ENCODE results near the gene ZNF627. TPM values are rescaled to one million over a fixed set of nuclear protein-coding genes. Genes with fewer than 3 reads are reported as not detected.
"Not testable (repeated sequence)": the region's sequence is repeated elsewhere in the genome, so short reads cannot be mapped to it uniquely, and the experiment has no call there.

The ZNF627 gene
- total and polyA plus RNA-seq, 2 donors, result 10.9 to 48.2 TPM

DNA sequence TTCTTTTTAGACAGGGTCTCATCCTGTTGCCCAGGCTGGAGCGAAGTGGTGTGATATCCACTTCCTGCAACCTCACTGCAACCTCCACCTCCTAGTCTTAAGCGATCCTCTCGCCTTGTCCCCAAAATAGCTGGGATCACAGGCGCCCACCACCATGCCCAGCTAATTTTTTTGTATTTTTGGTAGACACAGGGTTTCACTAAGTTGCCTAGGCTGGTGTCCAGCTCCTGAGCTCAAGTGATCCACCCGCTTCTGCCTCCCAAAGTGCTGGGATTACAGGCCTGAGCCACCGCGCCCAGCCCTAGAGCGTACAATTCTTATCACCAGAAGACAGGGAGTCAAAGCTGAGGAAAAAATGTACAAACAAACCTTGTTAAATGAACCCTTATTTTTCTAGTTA is 33.8 kb upstream of the ZNF627 start:
- H3K4me1 ChIP-seq (ENCODE audit: insufficient read depth), result no peaks in the 10 kb centered on the region
- no peak overlapping the region for H3K4me3 ChIP-seq (ENCODE audit: low read depth, low read length)
- no peak for DNase-seq (ENCODE audit: extremely low spot score)
- no peaks in the 10 kb centered on the region for H3K36me3 ChIP-seq (ENCODE audit: insufficient read depth)
- no peak overlapping the region for H3K27ac ChIP-seq (ENCODE audit: low read depth)
- 86% methylated on average over 8 of the region's 8 CpGs for WGBS

DNA sequence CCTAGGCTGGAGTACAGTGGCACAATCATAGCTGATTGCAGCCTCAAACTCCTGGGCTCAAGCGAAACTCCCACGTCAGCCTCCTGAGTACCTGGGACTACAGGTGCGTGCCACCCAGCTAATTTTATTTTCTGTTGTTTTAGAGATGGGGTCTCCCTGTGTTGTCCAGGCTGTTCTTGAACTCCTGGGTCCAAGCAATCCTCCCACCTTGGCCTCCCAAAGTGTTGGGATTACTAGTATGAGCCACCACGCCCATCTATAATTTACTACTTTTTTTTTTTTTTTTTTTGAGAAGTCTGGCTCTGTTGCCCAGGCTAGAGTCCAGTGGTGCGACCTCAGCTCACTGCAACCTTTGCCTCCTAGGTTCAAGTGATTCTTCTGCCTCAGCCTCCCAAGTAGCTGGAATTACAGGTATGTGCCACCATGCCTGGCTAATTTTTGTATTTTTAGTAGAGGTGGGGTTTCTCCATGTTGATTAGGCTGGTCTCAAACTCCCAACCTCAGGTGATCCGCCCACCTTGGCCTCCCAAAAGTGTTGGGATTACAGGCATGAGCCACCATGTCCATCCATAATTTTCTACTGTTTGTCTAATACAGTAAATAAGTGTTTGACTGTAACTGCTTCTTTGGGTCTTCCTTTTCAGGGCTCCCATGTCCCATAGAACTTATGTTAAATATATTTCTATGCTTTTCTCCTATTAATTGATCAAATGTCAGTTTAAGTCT is 33.0 kb upstream of the ZNF627 start:
- not testable (repeated sequence) for H3K4me1 ChIP-seq (ENCODE audit: insufficient read depth); H3K4me3 ChIP-seq (ENCODE audit: low read depth, low read length); H3K27ac ChIP-seq (ENCODE audit: low read depth); DNase-seq (ENCODE audit: extremely low spot score); H3K36me3 ChIP-seq (ENCODE audit: insufficient read depth)
- WGBS, result 93% methylated on average over 6 of the region's 6 CpGs

DNA sequence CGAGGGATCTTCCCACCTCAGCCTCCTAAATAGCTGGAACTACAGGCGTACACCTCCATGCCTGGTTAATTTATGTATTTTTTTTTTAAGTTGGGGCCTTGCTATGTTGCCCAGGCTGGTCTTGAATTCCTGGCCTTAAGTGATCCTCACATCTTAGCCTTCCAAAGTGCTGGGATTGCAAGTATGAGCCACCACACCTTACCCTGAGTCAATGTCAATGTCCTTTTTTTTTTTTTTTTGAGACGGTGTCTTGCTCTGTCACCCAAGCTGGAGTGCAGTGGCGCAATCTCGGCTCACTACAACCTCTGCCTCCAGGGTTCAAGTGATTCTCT is 31.7 kb upstream of the ZNF627 start:
- H3K27ac ChIP-seq (ENCODE audit: low read depth); DNase-seq (ENCODE audit: extremely low spot score); H3K36me3 ChIP-seq (ENCODE audit: insufficient read depth); H3K4me3 ChIP-seq (ENCODE audit: low read depth, low read length); H3K4me1 ChIP-seq (ENCODE audit: insufficient read depth): not testable (repeated sequence)
- WGBS, result 89% methylated on average over 5 of the region's 5 CpGs

DNA sequence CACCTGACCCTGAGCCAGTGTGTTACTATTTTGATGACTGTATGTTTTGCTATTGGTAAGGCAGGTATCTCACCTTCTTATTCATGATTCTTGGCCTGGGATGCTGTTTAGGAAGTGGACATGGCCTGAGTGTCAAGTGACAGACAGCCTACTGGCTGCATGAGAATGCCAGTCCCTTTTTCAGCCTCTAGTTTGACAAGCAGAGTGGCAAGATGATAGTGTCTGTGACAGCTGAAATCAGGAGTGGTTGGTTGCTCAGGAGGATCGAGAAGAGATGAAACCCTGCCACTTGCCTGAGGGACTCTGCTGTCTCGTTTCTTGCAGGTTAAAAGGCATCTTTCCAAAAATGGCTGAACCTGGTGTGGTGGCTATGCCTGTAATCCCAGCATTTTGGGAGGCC is 31.1 kb upstream of the ZNF627 start:
- WGBS, result 83% methylated on average over 2 of the region's 2 CpGs
- no peak for DNase-seq (ENCODE audit: extremely low spot score)
- H3K4me3 ChIP-seq (ENCODE audit: low read depth, low read length), result no peak overlapping the region
- no peaks in the 10 kb centered on the region for H3K4me1 ChIP-seq (ENCODE audit: insufficient read depth)
- H3K36me3 ChIP-seq (ENCODE audit: insufficient read depth), result no peaks in the 10 kb centered on the region
- no peak overlapping the region for H3K27ac ChIP-seq (ENCODE audit: low read depth)

DNA sequence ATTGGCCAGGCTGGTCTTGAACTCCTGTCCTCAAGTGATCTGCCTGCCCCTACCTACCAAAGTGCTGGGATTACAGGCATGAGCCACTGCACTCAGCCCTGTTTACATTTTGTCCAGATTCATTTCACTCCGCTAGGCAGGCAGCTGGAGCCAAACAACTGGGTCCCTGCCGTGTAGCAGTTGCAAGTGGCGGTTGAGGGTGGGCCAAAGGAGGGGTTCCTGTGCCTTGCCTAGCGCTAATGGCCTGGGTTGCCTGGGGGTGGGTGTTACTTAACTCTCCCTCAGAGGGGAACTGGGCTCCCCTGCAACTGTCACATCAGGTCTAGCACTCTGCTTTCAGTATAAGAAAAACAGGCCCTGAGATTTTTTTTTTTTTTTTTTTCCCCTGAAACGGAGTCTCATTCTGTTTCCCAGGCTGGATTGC is 27.2 kb upstream of the ZNF627 start:
- Histone ChIP-seq H3K27ac (ENCODE audit: low read depth) (no peak overlapping the region), H3K4me3 (ENCODE audit: low read depth, low read length) (no peak overlapping the region), H3K36me3 (ENCODE audit: insufficient read depth) (no peaks in the 10 kb centered on the region), H3K4me1 (ENCODE audit: insufficient read depth) (no peaks in the 10 kb centered on the region)
- DNase-seq (ENCODE audit: extremely low spot score), result no peak
- WGBS, result 55% methylated on average over 5 of the region's 5 CpGs

DNA sequence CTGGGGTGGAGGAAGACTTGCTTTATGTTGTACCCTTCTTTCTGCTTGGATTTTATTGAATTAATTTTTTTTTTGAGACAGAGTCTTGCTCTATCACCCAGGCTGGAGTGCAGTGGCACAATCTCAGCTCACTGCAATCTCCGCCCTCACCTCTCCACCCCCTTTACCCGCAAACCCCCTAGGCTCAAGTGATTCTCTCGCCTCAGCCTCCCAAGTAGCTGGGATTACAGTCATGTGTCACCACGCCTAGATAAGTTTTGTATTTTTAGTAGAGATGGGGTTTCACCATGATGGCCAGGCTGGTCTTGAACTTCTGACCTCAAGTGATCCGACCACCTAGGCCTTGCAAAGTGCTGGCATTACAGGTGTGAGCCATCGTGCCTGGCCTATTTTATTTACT is 23.9 kb upstream of the ZNF627 start:
- not testable (repeated sequence) for DNase-seq (ENCODE audit: extremely low spot score); H3K36me3 ChIP-seq (ENCODE audit: insufficient read depth); H3K4me3 ChIP-seq (ENCODE audit: low read depth, low read length); H3K27ac ChIP-seq (ENCODE audit: low read depth); H3K4me1 ChIP-seq (ENCODE audit: insufficient read depth)
- WGBS, result 73% methylated on average over 6 of the region's 6 CpGs

DNA sequence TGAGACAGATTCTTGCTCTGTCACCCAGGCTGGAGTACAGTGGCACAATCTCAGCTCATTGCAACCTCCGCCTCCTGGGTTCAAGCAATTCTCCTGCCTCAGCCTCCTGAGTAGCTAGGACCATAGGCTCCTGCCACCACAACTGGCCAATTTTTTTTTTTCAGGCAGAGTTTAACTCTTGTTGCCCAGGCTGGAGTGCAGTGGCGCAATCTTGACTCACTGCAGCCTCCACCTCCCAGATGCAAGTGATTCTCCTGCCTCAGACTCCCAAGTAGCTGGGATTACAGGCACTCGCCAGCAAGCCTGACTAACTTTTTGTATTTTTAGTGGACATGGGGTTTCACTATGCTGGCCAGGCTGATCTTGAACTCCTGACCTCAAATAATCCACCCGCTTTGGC is 23.5 kb upstream of the ZNF627 start:
- not testable (repeated sequence) for DNase-seq (ENCODE audit: extremely low spot score); H3K4me1 ChIP-seq (ENCODE audit: insufficient read depth); H3K4me3 ChIP-seq (ENCODE audit: low read depth, low read length); H3K27ac ChIP-seq (ENCODE audit: low read depth); H3K36me3 ChIP-seq (ENCODE audit: insufficient read depth)
- WGBS, result 87% methylated on average over 4 of the region's 4 CpGs

DNA sequence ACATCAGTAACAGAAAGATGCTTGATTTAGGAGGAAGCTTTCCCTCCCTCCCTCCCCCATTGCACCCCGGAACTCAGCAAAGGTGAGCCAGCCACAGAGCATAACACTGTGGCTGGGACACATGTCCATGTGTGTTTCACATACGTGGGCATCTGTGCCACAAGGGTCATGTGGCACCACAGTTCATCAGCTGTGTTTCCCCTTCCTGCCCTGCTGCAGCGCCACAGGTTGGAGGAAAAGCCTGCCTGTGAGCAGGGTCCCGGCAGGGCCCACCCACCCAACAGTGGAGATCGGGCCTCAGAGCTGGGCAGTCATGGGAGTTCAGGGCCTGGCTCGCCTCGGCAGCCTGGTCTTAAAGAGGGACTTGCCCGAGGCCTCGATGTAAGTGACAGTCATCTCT is 22.6 kb upstream of the ZNF627 start:
- Histone ChIP-seq H3K4me1 (ENCODE audit: insufficient read depth) (no peaks in the 10 kb centered on the region), H3K4me3 (ENCODE audit: low read depth, low read length) (no peak overlapping the region), H3K27ac (ENCODE audit: low read depth) (no peak overlapping the region), H3K36me3 (ENCODE audit: insufficient read depth) (no peaks in the 10 kb centered on the region)
- no peak for DNase-seq (ENCODE audit: extremely low spot score)
- 85% methylated on average over 9 of the region's 9 CpGs for WGBS

DNA sequence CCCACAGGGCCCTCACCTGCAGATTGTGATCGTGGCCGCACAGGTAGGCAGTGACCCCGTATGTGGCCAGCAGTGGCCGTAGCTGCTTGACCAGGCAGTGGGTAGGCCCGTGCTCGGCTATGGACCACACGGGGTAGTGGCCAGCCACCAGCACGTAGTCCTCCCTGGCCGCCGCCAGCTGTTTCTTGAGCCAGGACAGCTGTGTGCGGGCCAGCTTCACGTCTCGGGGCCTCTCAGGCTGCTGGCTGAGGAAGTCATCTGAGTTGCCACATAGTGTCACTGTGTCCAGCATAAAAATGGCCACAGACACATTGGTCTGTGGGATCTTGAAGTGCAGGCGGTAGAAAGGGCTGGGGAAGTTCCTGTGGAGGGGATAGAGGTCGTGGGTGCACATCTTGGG is 21.1 kb upstream of the ZNF627 start:
- WGBS, result 82% methylated on average over 15 of the region's 15 CpGs
- no peak overlapping the region for H3K27ac ChIP-seq (ENCODE audit: low read depth)
- H3K4me3 ChIP-seq (ENCODE audit: low read depth, low read length), result no peak overlapping the region
- DNase-seq (ENCODE audit: extremely low spot score), result no peak
- no peaks in the 10 kb centered on the region for H3K4me1 ChIP-seq (ENCODE audit: insufficient read depth)
- no peaks in the 10 kb centered on the region for H3K36me3 ChIP-seq (ENCODE audit: insufficient read depth)

DNA sequence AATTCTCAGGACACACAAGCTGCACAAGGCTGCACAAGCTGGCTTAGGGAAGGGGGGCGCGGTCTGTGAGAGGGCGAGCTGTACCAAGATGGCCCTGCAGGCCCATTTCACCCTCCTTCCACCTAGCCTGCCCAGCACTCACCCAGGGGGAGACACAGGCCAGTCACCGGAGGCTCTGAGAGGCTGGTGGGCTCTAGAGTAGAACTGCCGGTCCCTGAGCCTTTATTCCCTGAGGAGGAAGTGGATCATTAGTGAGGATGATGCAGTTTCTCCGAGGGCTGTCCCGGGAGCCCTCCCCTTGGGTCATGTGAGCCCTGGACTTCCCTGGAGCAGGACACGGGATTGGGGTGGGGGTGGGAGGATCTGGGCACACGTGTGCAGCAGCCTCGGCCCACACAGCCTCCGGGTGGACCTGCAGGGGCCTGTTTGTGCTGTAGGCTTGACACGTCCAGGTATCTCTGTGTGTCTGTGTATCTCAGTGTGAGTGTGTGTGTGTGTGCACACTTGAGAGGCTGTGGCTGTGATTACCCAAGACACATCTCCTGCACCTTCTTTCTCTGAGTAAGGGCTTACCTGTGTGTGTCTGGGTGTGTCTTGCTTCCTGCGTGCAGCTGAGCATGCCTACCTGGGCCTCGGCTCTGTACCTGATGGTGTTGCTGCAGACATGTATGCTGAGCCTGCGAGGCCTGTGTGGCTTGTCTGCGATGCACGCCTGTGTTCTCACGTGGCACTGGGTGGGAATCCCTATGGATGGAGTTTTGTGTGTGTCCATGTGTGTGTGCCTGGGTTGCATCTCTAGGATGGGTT is 19.6 kb upstream of the ZNF627 start, which contains the start of gene ACP5:
Gene ACP5 (minus strand): TSS at position 195 of the 807 bp plus-strand sequence. CDS start 328 bp downstream, outside the sequence.
- 55% methylated on average over 18 of the region's 18 CpGs for WGBS
- Histone ChIP-seq H3K36me3 (ENCODE audit: insufficient read depth) (no peaks in the 10 kb centered on the region), H3K4me1 (ENCODE audit: insufficient read depth) (no peaks in the 10 kb centered on the region), H3K27ac (ENCODE audit: low read depth) (peak within 1 kb of the TSS; percentile 16), H3K4me3 (ENCODE audit: low read depth, low read length) (peak within 1 kb of the TSS; percentile 33)
- DNase-seq (ENCODE audit: extremely low spot score), result no peak

DNA sequence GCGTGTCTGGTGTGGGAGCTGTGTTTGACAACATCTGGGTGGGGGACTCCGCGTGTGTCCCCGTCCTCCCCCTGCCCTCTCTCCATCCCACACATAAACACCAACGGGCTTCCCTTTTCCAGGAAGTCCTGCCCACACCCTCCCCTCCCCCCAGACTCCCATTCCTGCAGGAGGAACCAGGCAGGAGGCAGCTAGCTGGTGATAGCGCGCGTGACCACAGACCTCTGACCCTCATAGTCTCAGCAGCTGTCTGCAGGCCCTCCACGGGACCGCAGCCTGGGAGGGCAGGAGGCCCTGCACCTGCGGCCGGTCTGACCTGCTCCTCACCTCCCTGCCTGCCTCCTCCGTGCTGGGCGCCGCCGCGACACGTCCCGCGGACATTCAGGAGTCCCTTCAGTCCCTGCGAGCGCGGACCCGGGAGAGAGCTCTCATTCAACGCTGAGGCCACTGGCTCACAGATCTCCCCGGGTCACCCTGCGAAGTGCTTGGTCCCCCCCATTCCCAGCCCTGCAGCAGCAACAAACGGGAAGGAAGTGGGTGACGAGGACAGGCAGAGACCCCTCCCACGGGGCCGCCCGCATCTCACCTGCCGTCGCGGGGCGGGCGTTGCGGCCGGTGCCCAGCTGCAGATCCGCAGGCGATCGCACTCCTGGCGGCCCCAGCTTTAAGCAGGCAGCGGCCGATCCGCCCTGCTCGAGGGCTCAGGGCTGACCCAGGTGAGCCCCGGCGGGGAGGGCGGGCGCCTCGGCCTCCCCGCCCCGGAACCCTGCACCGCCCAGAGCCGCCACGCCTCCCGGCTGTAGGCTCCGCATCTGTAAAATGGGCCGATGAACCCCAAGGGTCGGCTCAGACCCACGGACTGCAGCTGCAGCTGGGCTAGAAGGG is 18.8 kb upstream of the ZNF627 start:
- WGBS, result 13% methylated on average over 62 of the region's 62 CpGs
- H3K36me3 ChIP-seq (ENCODE audit: insufficient read depth), result no peaks in the 10 kb centered on the region
- H3K27ac ChIP-seq (ENCODE audit: low read depth), result peak overlapping the region; percentile 16
- no peaks in the 10 kb centered on the region for H3K4me1 ChIP-seq (ENCODE audit: insufficient read depth)
- peak overlapping the region; percentile 33 for H3K4me3 ChIP-seq (ENCODE audit: low read depth, low read length)
- no peak for DNase-seq (ENCODE audit: extremely low spot score)

DNA sequence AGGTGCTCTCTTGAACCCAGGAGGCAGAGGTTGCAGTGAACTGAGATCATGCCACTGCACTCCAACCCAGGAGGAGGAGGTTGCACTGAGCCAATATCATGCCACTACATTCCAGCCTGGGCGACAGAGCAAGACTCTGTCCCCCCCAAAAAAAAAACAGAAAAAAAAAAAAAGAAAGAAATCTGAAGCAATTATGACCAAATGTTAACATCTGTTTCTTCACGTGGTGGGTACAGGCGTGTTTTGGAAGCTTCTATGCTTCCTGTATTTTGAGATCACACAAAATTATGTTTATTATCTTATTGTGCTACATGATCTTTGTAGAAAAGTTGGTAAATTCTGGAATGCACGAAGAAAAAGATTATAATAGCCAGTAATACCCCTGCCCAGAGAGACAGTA is 17.2 kb upstream of the ZNF627 start:
- WGBS, result 69% methylated on average over 4 of the region's 4 CpGs
- no peak overlapping the region for H3K27ac ChIP-seq (ENCODE audit: low read depth)
- no peaks in the 10 kb centered on the region for H3K36me3 ChIP-seq (ENCODE audit: insufficient read depth)
- no peaks in the 10 kb centered on the region for H3K4me1 ChIP-seq (ENCODE audit: insufficient read depth)
- H3K4me3 ChIP-seq (ENCODE audit: low read depth, low read length), result no peak overlapping the region
- no peak for DNase-seq (ENCODE audit: extremely low spot score)

DNA sequence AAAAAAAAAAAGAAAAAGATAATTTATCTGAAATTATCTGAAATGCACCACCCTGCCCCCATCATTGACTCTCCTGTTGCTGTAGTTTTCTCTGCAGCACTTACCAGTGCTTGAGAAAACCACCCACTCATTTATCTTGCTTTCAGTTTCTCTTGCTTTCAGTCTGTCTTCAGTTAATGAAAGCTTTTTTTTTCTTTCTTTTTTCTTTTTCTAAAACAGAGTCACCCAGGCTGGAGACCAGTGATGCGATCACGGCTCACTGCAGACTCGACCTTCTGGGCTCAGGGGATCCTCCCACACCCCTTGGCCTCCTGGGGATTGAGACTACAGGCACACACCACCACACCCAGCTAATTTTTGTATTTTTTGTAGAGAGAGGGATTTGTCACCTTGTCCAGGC is 15.5 kb upstream of the ZNF627 start:
- 53% methylated on average over 3 of the region's 3 CpGs for WGBS
- no peak overlapping the region for H3K4me3 ChIP-seq (ENCODE audit: low read depth, low read length)
- no peak for DNase-seq (ENCODE audit: extremely low spot score)
- H3K27ac ChIP-seq (ENCODE audit: low read depth), result no peak overlapping the region
- H3K4me1 ChIP-seq (ENCODE audit: insufficient read depth), result no peaks in the 10 kb centered on the region
- H3K36me3 ChIP-seq (ENCODE audit: insufficient read depth), result no peaks in the 10 kb centered on the region
